HG03095 (cell line): ENCODE results near the gene SBNO2.
"Not testable (repeated sequence)": the region's sequence is repeated elsewhere in the genome, so short reads cannot be mapped to it uniquely, and the experiment has no call there.

ENCODE experiments used
- ATAC-seq: cut with Tn5 transposase; IDR thresholded peaks from one replicate; pipeline ENCODE4 v1.9.1; 2021; ENCODE audit warnings: moderate library complexity; ENCODE audit not compliant: unreplicated experiment

Gene SBNO2

GRCh38 chr19:1140272-1141027, 33.6 kb downstream of the SBNO2 start:
- ATAC-seq: no peak

GRCh38 chr19:1139126-1139525, 34.9 kb downstream of the SBNO2 start:
- no peak for ATAC-seq

- ATAC-seq: no peak
Observed at GRCh38 chr19:1138121-1138520, 35.9 kb downstream of the SBNO2 start.

GRCh38 chr19:1136621-1137317, 37.3 kb downstream of the SBNO2 start:
- ATAC-seq: no peak

GRCh38 chr19:1136201-1136600, 37.9 kb downstream of the SBNO2 start:
- no peak for ATAC-seq

GRCh38 chr19:1135454-1135853, 38.6 kb downstream of the SBNO2 start:
- no peak for ATAC-seq

- no peak for ATAC-seq
Observed at GRCh38 chr19:1134431-1134830, 39.6 kb downstream of the SBNO2 start.

GRCh38 chr19:1133471-1133929, 40.6 kb downstream of the SBNO2 start:
- no peak for ATAC-seq

- no peak for ATAC-seq
Observed at GRCh38 chr19:1132552-1133383, 41.3 kb downstream of the SBNO2 start.

- ATAC-seq: no peak
Observed at GRCh38 chr19:1131718-1132551, 42.1 kb downstream of the SBNO2 start.

- ATAC-seq: no peak
Observed at GRCh38 chr19:1130771-1131717, 43.0 kb downstream of the SBNO2 start.

GRCh38 chr19:1129535-1129934, 44.5 kb downstream of the SBNO2 start:
- ATAC-seq: no peak

- not testable (repeated sequence) for ATAC-seq
Observed at GRCh38 chr19:1129084-1129483, 45.0 kb downstream of the SBNO2 start.

- ATAC-seq: no peak
Observed at GRCh38 chr19:1128106-1128505, 46.0 kb downstream of the SBNO2 start.

- no peak for ATAC-seq
Observed at GRCh38 chr19:1126984-1127760, 46.9 kb downstream of the SBNO2 start.

- ATAC-seq: no peak
Observed at GRCh38 chr19:1125601-1126467, 48.2 kb downstream of the SBNO2 start.

- ATAC-seq: no peak
Observed at GRCh38 chr19:1123885-1124677, 50.0 kb downstream of the SBNO2 start.
